Epithelial cell of esophagus (primary cell): ENCODE results near the gene CST9L.

Source experiments
- DNase-seq: peaks from one replicate; pipeline ENCODE4 v3.0.0; 2010; ENCODE audit warnings: low read depth
- H3K4me3 ChIP-seq: 2 replicates; pipeline ENCODE4 v1.5.1; 2011; ENCODE audit warnings: mild to moderate bottlenecking, low read length, control low read depth
- CTCF ChIP-seq: IDR thresholded peaks from 2 replicates; pipeline ENCODE4 v1.5.1; 2011; ENCODE audit warnings: low read depth, mild to moderate bottlenecking, low read length, control low read depth, inconsistent platforms; ENCODE audit not compliant: insufficient read depth; ENCODE audit errors: missing control alignments

CST9L gene

DNA sequence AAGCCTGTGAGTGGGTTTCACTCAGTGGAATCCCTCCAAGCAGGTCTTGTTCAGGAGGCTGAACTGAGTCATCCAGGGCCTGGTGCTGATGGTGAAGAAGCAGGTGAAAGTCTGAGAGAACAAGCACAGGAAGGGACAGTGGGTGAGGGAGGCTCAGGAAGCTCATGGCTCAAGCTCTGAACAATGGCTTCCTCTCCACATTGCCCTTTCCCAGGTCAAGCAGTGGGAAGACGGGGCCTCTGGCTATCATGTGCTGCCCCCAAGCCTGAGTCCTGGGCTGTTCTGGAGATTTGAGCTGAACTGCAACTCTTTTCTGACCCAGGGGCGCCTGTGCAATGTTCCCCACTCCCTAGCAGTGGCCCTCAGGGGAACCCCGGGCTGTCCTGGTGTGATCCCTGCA is 3.4 kb downstream of the CST9L start:
- H3K4me3 ChIP-seq: no peak overlapping the region
- no peak for DNase-seq
- no peak for TF ChIP-seq CTCF

DNA sequence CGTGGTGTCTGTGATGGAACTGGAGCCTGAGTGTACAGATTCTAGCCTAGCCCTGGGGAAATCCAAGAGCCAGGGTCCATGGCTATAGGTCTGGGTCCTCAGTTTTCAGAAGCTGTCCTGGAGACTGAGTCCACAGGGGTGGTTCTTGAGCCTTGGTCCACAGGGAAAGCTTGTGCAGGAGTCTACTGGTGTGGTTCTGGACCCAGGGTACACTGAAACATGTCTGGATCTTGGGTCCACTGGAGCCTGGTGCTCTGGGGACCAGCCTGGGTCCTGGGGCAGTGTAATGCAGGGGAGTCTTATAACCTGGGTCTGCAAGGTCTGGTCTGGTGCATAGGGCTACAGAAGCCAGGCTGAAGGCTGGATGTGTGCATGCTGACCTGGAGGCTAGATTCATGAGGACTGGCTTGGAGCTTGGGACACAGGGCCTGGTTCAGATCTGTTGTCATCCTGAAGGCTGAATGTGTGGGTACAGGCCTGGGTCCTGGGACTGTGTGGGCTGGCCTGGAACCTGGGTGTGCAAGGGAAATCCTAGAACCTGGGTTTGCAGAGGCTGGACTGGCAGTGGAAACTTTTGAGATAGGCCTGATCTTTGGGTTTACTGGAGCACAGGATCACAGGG is 5.5 kb downstream of the CST9L start:
- H3K4me3 ChIP-seq: no peak overlapping the region
- no peak for DNase-seq
- TF ChIP-seq CTCF: no peak

GRCh38 chr20:23554401-23554800 is 13.9 kb downstream of the CST9L start:
- no peak overlapping the region for H3K4me3 ChIP-seq
- no peak for DNase-seq
- TF ChIP-seq CTCF: no peak

- DNase-seq: no peak
- H3K4me3 ChIP-seq: no peak overlapping the region
- no peak for TF ChIP-seq CTCF
These were observed 16.5 kb downstream of the CST9L start for GRCh38 chr20:23551786-23552185.

GRCh38 chr20:23551383-23551782 is 16.9 kb downstream of the CST9L start:
- no peak overlapping the region for H3K4me3 ChIP-seq
- TF ChIP-seq CTCF: no peak
- no peak for DNase-seq

DNA sequence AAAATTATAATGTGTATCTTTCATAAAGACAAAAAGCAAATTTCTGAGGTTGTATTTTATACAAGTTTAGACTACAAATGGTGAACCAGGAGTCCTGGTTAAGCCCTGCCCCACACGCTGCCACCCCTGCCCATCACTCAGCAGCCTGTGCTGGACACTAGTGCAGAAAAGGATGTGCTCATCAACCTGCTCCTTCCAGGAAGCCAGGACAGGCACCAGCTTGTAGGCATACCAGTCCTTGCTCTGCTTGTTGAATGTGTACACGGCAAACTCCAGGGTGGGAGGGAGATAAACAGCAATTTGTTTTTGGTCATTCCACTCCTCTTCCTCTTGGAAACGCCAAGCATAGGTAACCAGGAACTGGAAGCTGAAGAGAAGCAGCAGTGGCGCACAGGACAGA is 18.1 kb downstream of the CST9L start:
- no peak overlapping the region for H3K4me3 ChIP-seq
- no peak for TF ChIP-seq CTCF
- DNase-seq: peak; percentile 80

GRCh38 chr20:23548408-23548807 is 19.9 kb downstream of the CST9L start:
- DNase-seq: no peak
- TF ChIP-seq CTCF: no peak
- no peak overlapping the region for H3K4me3 ChIP-seq
